ENCODE results near the gene RALGAPB. TPM values are rescaled to one million over a fixed set of nuclear protein-coding genes. Genes with fewer than 3 reads are reported as not detected.

Gene RALGAPB
- total and polyA plus RNA-seq, 2 of the 13 experiments (the other 11 are each of a cell fraction or from before 2014, with no cell fraction given) = 17.6 to 30.6 TPM

DNA sequence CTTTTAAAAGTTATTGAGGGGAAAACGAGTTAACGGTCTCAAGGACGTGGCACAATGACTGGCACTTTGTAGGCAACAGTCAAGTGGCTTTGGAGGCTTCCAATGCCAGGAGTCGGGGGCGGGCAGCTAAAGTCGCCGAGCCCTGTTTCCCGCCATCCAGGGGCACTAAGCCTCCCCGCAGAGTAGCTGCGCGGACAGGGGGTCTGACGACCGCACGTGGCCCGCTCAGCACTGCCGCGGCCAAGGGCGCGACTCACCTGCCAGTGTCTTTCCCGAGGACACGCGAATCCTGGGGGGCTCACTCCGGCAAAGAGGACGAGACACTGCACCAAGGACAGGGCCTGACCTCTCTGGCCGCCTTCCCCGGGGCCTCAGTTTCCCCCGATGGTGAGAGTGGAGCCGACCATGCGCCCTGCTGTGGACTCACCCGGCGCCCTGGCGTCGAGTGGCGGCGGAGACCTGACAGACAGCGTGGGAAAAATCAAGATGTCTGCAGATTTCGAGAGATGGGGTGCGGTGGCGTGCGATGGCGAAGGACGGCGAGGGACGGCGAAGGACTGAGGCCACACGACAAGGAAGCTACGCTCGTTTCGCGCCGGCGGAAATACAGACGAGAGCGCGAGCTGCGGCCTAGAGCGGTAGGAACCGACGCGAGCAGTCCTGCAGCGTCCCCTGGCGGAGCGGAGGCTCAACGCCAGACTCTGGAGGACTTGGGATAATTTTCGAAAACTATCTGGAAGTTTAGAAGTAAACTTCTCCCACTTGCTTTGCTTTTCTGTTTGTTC, 37.7 kb upstream of the RALGAPB start, which contains the start of gene SNHG17 (continued):
- TF ChIP-seq ZNF33A (CRISPR knock-in tag; IDR thresholded peaks at IDR 0.05; ENCODE audit: borderline replicate concordance) = peak; percentile 92
- TF ChIP-seq ZNF44 (CRISPR knock-in tag; IDR thresholded peaks at IDR 0.05) = peak; percentile 100
- TF ChIP-seq, protein P1, sequence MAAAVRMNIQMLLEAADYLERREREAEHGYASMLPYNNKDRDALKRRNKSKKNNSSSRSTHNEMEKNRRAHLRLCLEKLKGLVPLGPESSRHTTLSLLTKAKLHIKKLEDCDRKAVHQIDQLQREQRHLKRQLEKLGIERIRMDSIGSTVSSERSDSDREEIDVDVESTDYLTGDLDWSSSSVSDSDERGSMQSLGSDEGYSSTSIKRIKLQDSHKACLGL (CRISPR knock-in tag; IDR thresholded peaks at IDR 0.05) = peak; percentile 100
- TF ChIP-seq CREM (IDR thresholded peaks at IDR 0.05) = peak; percentile 97
- TF ChIP-seq CREM (CRISPR knock-in tag; IDR thresholded peaks at IDR 0.05) = peak; percentile 86
- TF ChIP-seq SAFB2 (CRISPR knock-in tag; IDR thresholded peaks at IDR 0.05; ENCODE audit: borderline replicate concordance, low read depth) = peak; percentile 99
- TF ChIP-seq HIVEP1 (CRISPR knock-in tag; IDR thresholded peaks at IDR 0.05) = peak; percentile 96
- TF ChIP-seq, protein P2, sequence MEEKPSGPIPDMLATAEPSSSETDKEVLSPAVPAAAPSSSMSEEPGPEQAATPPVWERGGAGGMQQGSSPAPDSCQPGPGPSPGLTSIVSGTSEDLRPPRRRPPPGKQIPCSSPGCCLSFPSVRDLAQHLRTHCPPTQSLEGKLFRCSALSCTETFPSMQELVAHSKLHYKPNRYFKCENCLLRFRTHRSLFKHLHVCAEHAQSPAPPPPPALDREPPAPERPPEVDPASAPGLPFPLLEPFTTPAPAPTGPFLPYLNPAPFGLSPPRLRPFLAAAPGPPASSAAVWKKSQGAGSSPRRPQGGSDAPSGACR (CRISPR knock-in tag; IDR thresholded peaks at IDR 0.05) = peak; percentile 100
- TF ChIP-seq PHF5A (CRISPR knock-in tag; IDR thresholded peaks at IDR 0.05; ENCODE audit: low read depth, unreplicated experiment) = peak; percentile 99
- peak; percentile 99 for TF ChIP-seq ZNF543 (CRISPR knock-in tag; IDR thresholded peaks at IDR 0.05)
- TF ChIP-seq, protein P3, sequence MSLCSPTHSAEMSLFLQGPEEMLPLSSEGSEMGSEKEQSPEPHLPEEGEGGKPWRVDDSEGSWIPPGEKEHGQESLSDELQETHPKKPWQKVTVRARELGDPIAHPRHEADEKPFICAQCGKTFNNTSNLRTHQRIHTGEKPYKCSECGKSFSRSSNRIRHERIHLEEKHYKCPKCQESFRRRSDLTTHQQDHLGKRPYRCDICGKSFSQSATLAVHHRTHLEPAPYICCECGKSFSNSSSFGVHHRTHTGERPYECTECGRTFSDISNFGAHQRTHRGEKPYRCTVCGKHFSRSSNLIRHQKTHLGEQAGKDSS (CRISPR knock-in tag; IDR thresholded peaks at IDR 0.05; ENCODE audit: borderline replicate concordance, low read depth) = peak; percentile 99
- TF ChIP-seq NR2C2 (CRISPR knock-in tag; IDR thresholded peaks at IDR 0.05; ENCODE audit: borderline replicate concordance) = peak; percentile 90
- TF ChIP-seq BRCA1 (CRISPR knock-in tag; IDR thresholded peaks at IDR 0.05) = peak; percentile 99
- peak; percentile 98 for TF ChIP-seq KLF15 (CRISPR knock-in tag; IDR thresholded peaks at IDR 0.05; ENCODE audit: borderline replicate concordance)
- TF ChIP-seq PPARG (CRISPR knock-in tag; conservative IDR thresholded peaks at IDR 0.05) = peak; percentile 91
- TF ChIP-seq, protein P4, sequence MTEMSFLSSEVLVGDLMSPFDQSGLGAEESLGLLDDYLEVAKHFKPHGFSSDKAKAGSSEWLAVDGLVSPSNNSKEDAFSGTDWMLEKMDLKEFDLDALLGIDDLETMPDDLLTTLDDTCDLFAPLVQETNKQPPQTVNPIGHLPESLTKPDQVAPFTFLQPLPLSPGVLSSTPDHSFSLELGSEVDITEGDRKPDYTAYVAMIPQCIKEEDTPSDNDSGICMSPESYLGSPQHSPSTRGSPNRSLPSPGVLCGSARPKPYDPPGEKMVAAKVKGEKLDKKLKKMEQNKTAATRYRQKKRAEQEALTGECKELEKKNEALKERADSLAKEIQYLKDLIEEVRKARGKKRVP (CRISPR knock-in tag; IDR thresholded peaks at IDR 0.05) = peak in 1 of 2 experiments; percentile 90; a peak in 2 of 4 replicates
- peak; percentile 99 for TF ChIP-seq ZNF354B (CRISPR knock-in tag; IDR thresholded peaks at IDR 0.05)
- TF ChIP-seq, protein P5, sequence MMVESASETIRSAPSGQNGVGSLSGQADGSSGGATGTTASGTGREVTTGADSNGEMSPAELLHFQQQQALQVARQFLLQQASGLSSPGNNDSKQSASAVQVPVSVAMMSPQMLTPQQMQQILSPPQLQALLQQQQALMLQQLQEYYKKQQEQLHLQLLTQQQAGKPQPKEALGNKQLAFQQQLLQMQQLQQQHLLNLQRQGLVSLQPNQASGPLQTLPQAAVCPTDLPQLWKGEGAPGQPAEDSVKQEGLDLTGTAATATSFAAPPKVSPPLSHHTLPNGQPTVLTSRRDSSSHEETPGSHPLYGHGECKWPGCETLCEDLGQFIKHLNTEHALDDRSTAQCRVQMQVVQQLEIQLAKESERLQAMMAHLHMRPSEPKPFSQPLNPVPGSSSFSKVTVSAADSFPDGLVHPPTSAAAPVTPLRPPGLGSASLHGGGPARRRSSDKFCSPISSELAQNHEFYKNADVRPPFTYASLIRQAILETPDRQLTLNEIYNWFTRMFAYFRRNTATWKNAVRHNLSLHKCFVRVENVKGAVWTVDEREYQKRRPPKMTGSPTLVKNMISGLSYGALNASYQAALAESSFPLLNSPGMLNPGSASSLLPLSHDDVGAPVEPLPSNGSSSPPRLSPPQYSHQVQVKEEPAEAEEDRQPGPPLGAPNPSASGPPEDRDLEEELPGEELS (CRISPR knock-in tag; IDR thresholded peaks at IDR 0.05) = peak; percentile 89
- TF ChIP-seq ATAD3A (CRISPR knock-in tag; IDR thresholded peaks at IDR 0.05) = peak; percentile 86
- peak; percentile 100 for TF ChIP-seq BORCS8-MEF2B (CRISPR knock-in tag; IDR thresholded peaks at IDR 0.05)
- TF ChIP-seq CHCHD3 (CRISPR knock-in tag; IDR thresholded peaks at IDR 0.05) = peak; percentile 98
- TF ChIP-seq FOXK1 (CRISPR knock-in tag; IDR thresholded peaks at IDR 0.05; ENCODE audit: borderline replicate concordance, low read depth) = peak; percentile 98
- TF ChIP-seq, protein P6, sequence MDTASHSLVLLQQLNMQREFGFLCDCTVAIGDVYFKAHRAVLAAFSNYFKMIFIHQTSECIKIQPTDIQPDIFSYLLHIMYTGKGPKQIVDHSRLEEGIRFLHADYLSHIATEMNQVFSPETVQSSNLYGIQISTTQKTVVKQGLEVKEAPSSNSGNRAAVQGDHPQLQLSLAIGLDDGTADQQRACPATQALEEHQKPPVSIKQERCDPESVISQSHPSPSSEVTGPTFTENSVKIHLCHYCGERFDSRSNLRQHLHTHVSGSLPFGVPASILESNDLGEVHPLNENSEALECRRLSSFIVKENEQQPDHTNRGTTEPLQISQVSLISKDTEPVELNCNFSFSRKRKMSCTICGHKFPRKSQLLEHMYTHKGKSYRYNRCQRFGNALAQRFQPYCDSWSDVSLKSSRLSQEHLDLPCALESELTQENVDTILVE (CRISPR knock-in tag; IDR thresholded peaks at IDR 0.05) = peak; percentile 100
- TF ChIP-seq RFXANK (CRISPR knock-in tag; IDR thresholded peaks at IDR 0.05) = peak; percentile 96
- peak; percentile 98; the same call in 1 of the 2 replicates for TF ChIP-seq KLF9 (CRISPR knock-in tag; IDR thresholded peaks at IDR 0.05; ENCODE audit: low read depth)
